Stimulated activated CD8-positive, alpha-beta memory T cell treated with anti-CD3 and anti-CD28 coated beads, Interleukin-4, amount 100 ng/mL, for 4 hours (primary cell): ENCODE results near the gene PHACTR2.
"Not testable (repeated sequence)": the region's sequence is repeated elsewhere in the genome, so short reads cannot be mapped to it uniquely, and the experiment has no call there.

Source experiments
- DNase-seq, 2 donors: peaks; one replicate each; pipeline ENCODE4 v3.0.0-alpha.2; 2020; ENCODE audit warnings: low read depth in 2 of 2, low spot score in 1 of 2

The PHACTR2 gene

DNA sequence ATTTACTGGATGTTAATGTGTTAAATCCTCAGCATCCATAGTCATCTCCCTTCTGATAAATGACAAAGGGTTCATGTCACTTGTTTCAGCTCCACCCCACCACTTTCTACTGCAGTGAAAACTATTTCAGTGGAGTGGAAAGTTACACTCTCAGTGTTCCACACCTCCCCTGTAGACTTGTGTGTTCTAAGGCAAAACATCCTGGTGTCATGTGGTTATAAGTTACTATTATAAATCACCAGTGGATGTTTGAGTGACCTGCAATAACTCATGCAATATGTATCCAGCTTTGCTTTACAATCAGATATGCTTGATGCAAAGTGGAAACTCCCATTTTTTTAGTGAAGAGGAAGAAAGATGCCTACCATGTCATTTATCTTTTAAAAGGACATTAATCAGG is 83.3 kb downstream of the PHACTR2 start:
- DNase-seq, result no peak

DNA sequence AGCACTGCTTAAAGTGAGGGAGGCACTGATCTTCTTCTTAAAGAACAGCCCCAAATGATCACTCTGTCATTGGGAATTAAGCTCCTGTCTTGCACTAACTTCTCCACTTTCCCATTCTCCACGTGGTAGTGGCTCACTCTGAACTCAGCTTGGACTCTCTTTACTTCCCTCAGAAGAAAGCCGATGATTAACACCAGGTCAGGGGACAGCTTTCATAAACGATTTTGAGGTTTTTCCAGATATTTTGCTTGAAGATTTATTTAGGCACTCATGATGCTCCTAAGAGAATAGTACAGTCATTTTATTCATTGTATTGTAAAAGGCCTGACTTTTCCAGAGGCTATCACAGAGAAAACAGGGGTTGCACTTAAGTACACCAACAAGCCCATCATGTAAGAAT is 84.4 kb downstream of the PHACTR2 start:
- no peak for DNase-seq

GRCh38 chr6:143765422-143766184 is 87.8 kb downstream of the PHACTR2 start:
- DNase-seq, result no peak

- DNase-seq, result no peak
These were observed 88.4 kb downstream of the PHACTR2 start for GRCh38 chr6:143766185-143766553.

GRCh38 chr6:143767433-143767832 is 89.7 kb downstream of the PHACTR2 start:
- no peak for DNase-seq

- DNase-seq, result no peak
These were observed 94.6 kb downstream of the PHACTR2 start for GRCh38 chr6:143772116-143773086.

DNA sequence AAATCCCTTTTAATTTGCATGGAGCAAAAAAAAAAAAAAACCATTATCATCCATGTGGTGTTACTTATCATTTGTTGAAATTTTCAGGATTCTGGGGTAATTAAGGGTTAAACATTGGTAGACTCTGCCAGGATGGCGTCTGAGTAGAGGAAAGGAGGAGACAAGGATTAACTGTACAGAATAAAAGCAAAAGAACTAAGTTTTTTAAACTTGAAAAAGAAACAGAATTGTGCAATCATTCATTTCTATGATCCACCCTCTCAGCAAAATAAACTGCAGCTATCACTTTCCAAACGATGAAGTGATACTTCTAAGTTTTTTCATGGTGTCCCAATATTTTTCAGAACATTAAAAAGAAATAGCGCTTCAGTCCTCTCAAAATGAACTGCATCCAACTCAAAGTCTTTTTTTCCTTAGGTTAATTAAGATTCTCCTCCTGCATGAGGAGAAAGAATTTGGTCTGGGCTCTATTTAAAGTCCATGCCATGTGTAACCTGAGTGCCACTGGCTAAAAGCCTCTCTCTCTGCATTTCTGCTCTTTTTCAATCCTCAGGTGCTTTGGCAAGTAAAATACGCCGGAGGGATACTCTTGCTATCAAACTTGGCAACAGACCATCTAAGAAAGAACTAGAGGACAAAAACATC is 95.9 kb downstream of the PHACTR2 start:
- no peak for DNase-seq

DNA sequence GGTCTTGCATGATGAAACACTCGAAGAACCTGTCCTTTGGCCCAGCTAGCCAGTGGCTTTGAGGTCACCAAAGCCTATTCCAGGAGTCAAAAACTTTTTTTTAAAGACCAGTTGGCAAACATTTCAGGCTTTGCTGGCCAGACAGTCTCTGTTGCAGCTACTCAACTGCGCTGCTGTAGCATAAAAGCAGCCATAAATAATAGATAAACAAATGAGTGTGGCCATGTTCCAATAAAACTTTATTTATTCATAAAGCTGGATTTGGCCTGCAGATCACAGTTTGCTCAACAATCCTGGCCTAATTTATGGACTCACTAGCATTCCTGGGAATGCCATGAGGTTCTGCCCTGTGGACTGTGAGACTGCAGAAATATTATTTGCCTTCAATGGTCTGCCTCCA is 96.6 kb downstream of the PHACTR2 start:
- no peak for DNase-seq

GRCh38 chr6:143775336-143775735 is 97.6 kb downstream of the PHACTR2 start:
- no peak for DNase-seq

GRCh38 chr6:143778926-143779325 is 101.2 kb downstream of the PHACTR2 start:
- DNase-seq, result no peak

GRCh38 chr6:143782481-143782880 is 104.7 kb downstream of the PHACTR2 start:
- no peak for DNase-seq

GRCh38 chr6:143783077-143783476 is 105.3 kb downstream of the PHACTR2 start:
- no peak for DNase-seq

DNA sequence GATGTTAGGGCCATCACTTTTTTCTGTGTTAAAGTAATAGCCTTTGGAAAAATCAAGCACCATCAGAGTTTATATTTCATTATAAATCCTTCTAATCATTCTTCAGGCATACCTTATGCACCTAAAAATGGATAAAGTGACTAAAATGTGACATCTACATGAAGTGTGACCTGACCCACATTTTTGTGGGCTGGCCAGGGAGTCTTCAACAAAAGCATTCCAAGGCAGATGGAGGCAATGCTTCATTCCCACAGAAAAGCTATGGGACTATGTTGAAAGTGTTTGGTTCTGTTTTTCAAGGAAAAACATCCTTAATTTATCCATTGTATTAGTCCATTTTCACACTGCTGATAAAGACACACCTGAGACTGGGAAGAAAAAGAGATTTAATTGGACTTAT is 106.6 kb downstream of the PHACTR2 start:
- DNase-seq, result no peak

GRCh38 chr6:143786371-143786770 is 108.6 kb downstream of the PHACTR2 start:
- DNase-seq, result not testable (repeated sequence)

GRCh38 chr6:143792402-143793279 is 114.9 kb downstream of the PHACTR2 start:
- DNase-seq, result no peak

GRCh38 chr6:143793280-143793619 is 115.5 kb downstream of the PHACTR2 start:
- DNase-seq, result no peak

DNA sequence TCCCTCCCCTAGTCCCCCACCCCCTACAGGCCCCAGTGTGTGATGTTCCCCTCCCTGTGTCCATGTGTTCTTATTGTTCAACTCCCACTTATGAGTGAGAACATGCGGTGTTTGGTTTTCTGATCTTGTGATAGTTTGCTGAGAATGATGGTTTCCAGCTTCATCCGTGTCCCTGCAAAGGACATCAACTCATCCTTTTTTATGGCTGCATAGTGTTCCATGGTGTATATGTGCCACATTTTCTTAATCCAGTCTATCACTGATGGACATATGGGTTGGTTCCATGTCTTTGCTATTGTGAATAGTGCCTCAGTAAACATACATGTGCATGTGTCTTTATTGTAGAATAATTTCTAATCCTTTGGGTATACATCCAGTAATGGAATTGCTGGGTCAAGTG is 118.8 kb downstream of the PHACTR2 start:
- DNase-seq, result not testable (repeated sequence)

DNA sequence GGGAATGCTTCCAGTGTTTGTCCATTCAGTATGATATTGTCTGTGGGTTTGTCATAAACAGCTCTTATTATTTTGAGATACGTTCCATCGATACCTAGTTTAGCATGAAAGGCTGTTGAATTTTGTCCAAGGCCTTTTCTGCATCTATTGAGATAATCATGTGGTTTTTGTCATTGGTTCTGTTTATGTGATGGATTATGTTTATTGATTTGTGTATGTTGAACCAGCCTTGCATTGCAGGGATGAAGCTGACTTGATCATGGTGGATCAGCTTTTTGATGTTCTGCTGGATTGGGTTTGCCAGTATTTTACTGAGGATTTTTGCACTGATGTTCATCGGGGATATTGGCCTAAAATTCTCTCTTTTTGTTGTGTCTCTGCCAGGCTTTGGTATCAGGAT is 120.7 kb downstream of the PHACTR2 start:
- DNase-seq, result not testable (repeated sequence)

DNA sequence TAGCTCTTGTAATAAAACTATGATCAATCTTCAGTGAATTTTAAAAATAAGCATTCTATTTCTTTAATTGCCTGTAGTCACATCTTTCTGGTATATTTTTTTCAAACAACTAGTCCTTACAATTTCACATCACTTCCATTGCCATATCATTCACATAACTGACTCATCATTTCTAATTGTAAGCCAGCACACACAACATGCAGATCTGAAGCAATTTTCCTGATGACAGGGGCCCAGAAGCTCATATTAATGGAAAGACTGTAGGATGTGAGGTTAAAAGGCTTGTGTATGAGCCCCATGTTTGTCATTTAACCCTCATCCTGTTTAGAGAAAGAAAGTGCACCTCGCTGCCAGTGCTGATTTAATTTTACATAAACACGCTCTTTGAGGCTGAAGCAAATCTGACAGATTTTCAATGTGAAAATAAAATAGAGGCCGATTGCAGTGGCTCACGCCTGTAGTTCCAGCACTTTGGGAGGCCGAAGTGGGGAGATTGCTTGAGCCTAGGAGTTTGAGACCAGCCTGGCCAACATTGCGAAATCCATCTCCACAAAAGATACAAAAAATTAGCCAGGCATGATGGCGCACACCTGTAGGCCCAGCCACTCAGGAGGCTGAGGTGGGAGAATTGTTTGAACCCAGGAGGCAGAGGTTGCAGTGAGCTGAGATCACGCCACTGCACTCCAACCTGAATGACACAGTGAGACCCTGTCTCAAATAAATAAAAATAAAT is 125.2 kb downstream of the PHACTR2 start:
- DNase-seq, result no peak
